Naive thymus-derived CD4-positive, alpha-beta T cell (primary cell): Measurements from ENCODE around the gene ATP7B. TPM values are rescaled to one million over a fixed set of nuclear protein-coding genes. Genes with fewer than 3 reads are reported as not detected.

ENCODE experiments used
- ATAC-seq: fragments of 150-1000 bp; cut with Tn5 transposase; 2 replicates; pipeline ENCODE4 v1.10.0; 2021; ENCODE audit warnings: mild to moderate bottlenecking, moderate library complexity
- CTCF ChIA-PET: fragments of 350-600 bp; sonication (Branson Sonifier 250); formaldehyde crosslinking; loops from one replicate; lab custom pipeline; 2021; ENCODE audit warnings: antibody characterized with exemption; lab: Charles Lee
- POLR2A ChIA-PET: fragments of 350-600 bp; sonication (Branson Sonifier 250); formaldehyde crosslinking; loops from one replicate; lab custom pipeline; 2021; ENCODE audit warnings: antibody characterized with exemption, inconsistent platforms; lab: Charles Lee
- DNase-seq, 9 donors: peaks; one replicate each; pipeline versions ENCODE4 v3.0.0 to v3.0.0-alpha.2; 2020 to 2022; ENCODE audit warnings: mixed read lengths in 1 of 9
- H3K27ac ChIP-seq: one replicate; pipeline ENCODE4 v1.7.0; 2013; ENCODE audit warnings: mild to moderate bottlenecking, low read depth, low read length, moderate library complexity
- H3K27me3 ChIP-seq, 2 donors: one replicate each; pipeline ENCODE4 v1.7.0; 2013; ENCODE audit warnings: low read length in 2 of 2, mild to moderate bottlenecking in 2 of 2, moderate library complexity in 2 of 2; ENCODE audit not compliant: control insufficient read depth in 2 of 2, insufficient read depth in 2 of 2
- H3K36me3 ChIP-seq, 3 experiments: 1 replicate in 2 of 3; 2 replicates in 1 of 3; pipeline ENCODE4 v1.7.0; 2013; ENCODE audit warnings: low read length in 3 of 3, mild to moderate bottlenecking in 3 of 3, moderate library complexity in 1 of 3; ENCODE audit not compliant: insufficient read depth in 3 of 3, control insufficient read depth in 2 of 3
- H3K4me1 ChIP-seq, 2 donors: one replicate each; pipeline ENCODE4 v1.7.0; 2013; ENCODE audit warnings: low read length in 2 of 2, mild to moderate bottlenecking in 2 of 2, moderate library complexity in 1 of 2; ENCODE audit not compliant: control insufficient read depth in 2 of 2, insufficient read depth in 2 of 2
- H3K4me3 ChIP-seq: 2 replicates; pipeline ENCODE4 v1.7.0; 2013; ENCODE audit warnings: mild to moderate bottlenecking, low read length
- H3K9me3 ChIP-seq, 3 experiments: 1 replicate in 2 of 3; 2 replicates in 1 of 3; pipeline ENCODE4 v1.7.0; 2013; ENCODE audit warnings: low read length in 3 of 3; ENCODE audit not compliant: control insufficient read depth in 2 of 3
- H3K27ac Mint-ChIP-seq, 9 donors: one replicate each; pipeline ENCODE4 v1.8.0; 2020 to 2022; ENCODE audit warnings: mixed read lengths in 9 of 9, mild to moderate bottlenecking in 8 of 9, moderate library complexity in 5 of 9, inconsistent platforms in 2 of 9
- H3K27me3 Mint-ChIP-seq, 5 donors: one replicate each; pipeline ENCODE4 v1.8.0; 2021 to 2022; ENCODE audit warnings: mixed read lengths in 5 of 5, mild to moderate bottlenecking in 1 of 5
- H3K36me3 Mint-ChIP-seq, 5 donors: one replicate each; pipeline ENCODE4 v1.8.0; 2020 to 2022; ENCODE audit warnings: mixed read lengths in 5 of 5, mild to moderate bottlenecking in 3 of 5, inconsistent platforms in 1 of 5
- H3K4me1 Mint-ChIP-seq, 7 donors: one replicate each; pipeline ENCODE4 v1.8.0; 2020 to 2022; ENCODE audit warnings: mixed read lengths in 7 of 7, mild to moderate bottlenecking in 3 of 7, inconsistent platforms in 1 of 7
- H3K4me3 Mint-ChIP-seq, 10 donors: one replicate each; pipeline ENCODE4 v1.8.0; 2020 to 2022; ENCODE audit warnings: mild to moderate bottlenecking in 10 of 10, mixed read lengths in 10 of 10, moderate library complexity in 6 of 10, inconsistent platforms in 2 of 10
- H3K9me3 Mint-ChIP-seq, 11 donors: one replicate each; pipeline ENCODE4 v1.8.0; 2020 to 2022; ENCODE audit warnings: mixed read lengths in 11 of 11, mild to moderate bottlenecking in 4 of 11, inconsistent platforms in 1 of 11, moderate library complexity in 1 of 11
- intact Hi-C, 2 donors: fragments of 100-400 bp; cut with micrococcal nuclease; formaldehyde crosslinking; loops; one replicate each; pipeline ENCODE4 v1.15.1; 2023
- polyA plus RNA-seq, 2 donors: library from polyadenylated mRNA; unstranded; fragments of 300-500 nt; fragmentation: Illumina TruSeq; gene quantifications; one replicate each; pipeline ENCODE4 v1.2.3, GENCODE V29; 2021
- total RNA-seq, 6 experiments: library from RNA in 5 of 6; stranded (reverse) in 5 of 6; gene quantifications; 1 replicate in 5 of 6; 2 replicates in 1 of 6; pipeline ENCODE4 v1.2.3 and lab custom pipeline; 2021 to 2026

ATP7B gene
- total and polyA plus RNA-seq, 7 experiments from 2014 or later, result 0.18 to 1.4 (median 1.3) TPM

- POLR2A ChIA-PET, result no interaction called here
Measured at GRCh38 chr13:51967482-51968446, 43.5 kb downstream of the ATP7B start.

GRCh38 chr13:51966186-51966585 lies 45.1 kb downstream of the ATP7B start:
- H3K4me3 ChIP-seq, result no peak overlapping the region
- no peak for DNase-seq
- Mint-ChIP-seq H3K9me3 (no peaks in the 10 kb centered on the region), H3K27me3 (no peaks in the 10 kb centered on the region), H3K4me3 (peak overlapping the region in 4 of 10 donors; percentile 30 to 76 (median 46)), H3K27ac (peak overlapping the region in 2 of 9 donors; percentile 47 to 62), H3K4me1 (peaks cover 13 to 53% (median 47%) of the 10 kb centered on the region in 7 donors), H3K36me3 (peaks cover 0 to 3% (median 0%) of the 10 kb centered on the region in 5 donors)
- no peaks in the 10 kb centered on the region for H3K9me3 ChIP-seq
- no peaks in the 10 kb centered on the region for H3K27me3 ChIP-seq
- intact Hi-C loops, result no loop called here
- no peak for ATAC-seq
- POLR2A ChIA-PET, result interaction anchor here (1.4 kb wide), 1 partner anchor 54 kb away, joined by 3 read pairs; no protein-coding TSS in a partner anchor
- CTCF ChIA-PET, result no interaction called here
- peaks cover 8 to 31% of the 10 kb centered on the region in 2 donors for H3K4me1 ChIP-seq
- no peaks in the 10 kb centered on the region for H3K36me3 ChIP-seq
- no peak overlapping the region for H3K27ac ChIP-seq

More at GRCh38 chr13:51967482-51968446, 43.5 kb downstream of the ATP7B start:
- Histone ChIP-seq H3K9me3 (no peaks in the 10 kb centered on the region), H3K27ac (no peak overlapping the region), H3K4me3 (no peak overlapping the region), H3K27me3 (no peaks in the 10 kb centered on the region), H3K4me1 (peaks cover 8 to 31% of the 10 kb centered on the region in 2 donors), H3K36me3 (no peaks in the 10 kb centered on the region)
- Mint-ChIP-seq H3K27ac (peak overlapping the region in 7 of 9 donors; percentile 1 to 70 (median 58)), H3K9me3 (no peaks in the 10 kb centered on the region), H3K4me1 (peaks cover 13 to 53% (median 44%) of the 10 kb centered on the region in 7 donors), H3K27me3 (no peaks in the 10 kb centered on the region), H3K36me3 (no peaks in the 10 kb centered on the region), H3K4me3 (peak overlapping the region in 6 of 10 donors; percentile 4 to 59 (median 26))
- ATAC-seq (no peak), DNase-seq (no peak)
- intact Hi-C loops, result no loop called here
- CTCF ChIA-PET, result no interaction called here

GRCh38 chr13:51961493-51962403 lies 49.5 kb downstream of the ATP7B start:
- peak overlapping the region in 1 of 10 donors; percentile 64 for H3K4me3 Mint-ChIP-seq
- Histone ChIP-seq H3K27me3 (no peaks in the 10 kb centered on the region), H3K4me1 (peaks cover 0 to 9% of the 10 kb centered on the region in 2 donors), H3K27ac (no peak overlapping the region), H3K4me3 (no peak overlapping the region), H3K36me3 (no peaks in the 10 kb centered on the region), H3K9me3 (no peaks in the 10 kb centered on the region)
- intact Hi-C loops, result no loop called here
- no peak for ATAC-seq
- ChIA-PET POLR2A (interaction anchor here (0.6 kb wide), 1 partner anchor 379 kb away, joined by 3 read pairs; no protein-coding TSS in a partner anchor), CTCF (no interaction called here)
- peaks cover 0 to 6% (median 0%) of the 10 kb centered on the region in 5 donors for H3K36me3 Mint-ChIP-seq
- no peaks in the 10 kb centered on the region for H3K9me3 Mint-ChIP-seq
- DNase-seq, result no peak
- peak overlapping the region in 2 of 9 donors; percentile 30 to 61 for H3K27ac Mint-ChIP-seq
- peaks cover 9 to 42% (median 18%) of the 10 kb centered on the region in 7 donors for H3K4me1 Mint-ChIP-seq
- H3K27me3 Mint-ChIP-seq, result no peaks in the 10 kb centered on the region

GRCh38 chr13:51960766-51961165 lies 50.5 kb downstream of the ATP7B start:
- Histone ChIP-seq H3K27ac (no peak overlapping the region), H3K9me3 (no peaks in the 10 kb centered on the region), H3K27me3 (no peaks in the 10 kb centered on the region), H3K4me3 (no peak overlapping the region), H3K4me1 (peaks cover 0 to 4% of the 10 kb centered on the region in 2 donors), H3K36me3 (no peaks in the 10 kb centered on the region)
- Mint-ChIP-seq H3K27me3 (no peaks in the 10 kb centered on the region), H3K27ac (no peak overlapping the region), H3K9me3 (no peaks in the 10 kb centered on the region), H3K4me1 (peaks cover 6 to 42% (median 13%) of the 10 kb centered on the region in 7 donors), H3K36me3 (peaks cover 0 to 6% (median 0%) of the 10 kb centered on the region in 5 donors), H3K4me3 (no peak overlapping the region)
- intact Hi-C loops, result no loop called here
- ChIA-PET POLR2A (no interaction called here), CTCF (no interaction called here)
- ATAC-seq (no peak), DNase-seq (no peak)

GRCh38 chr13:51959773-51960172 lies 51.5 kb downstream of the ATP7B start:
- H3K36me3 Mint-ChIP-seq, result peaks cover 0 to 6% (median under 1%) of the 10 kb centered on the region in 5 donors
- H3K27me3 ChIP-seq, result no peaks in the 10 kb centered on the region
- intact Hi-C loops, result no loop called here
- peak overlapping the region in 2 of 9 donors; percentile 20 for H3K27ac Mint-ChIP-seq
- H3K4me3 ChIP-seq, result no peak overlapping the region
- ATAC-seq (no peak), DNase-seq (no peak)
- ChIA-PET POLR2A (interaction anchor here (1.8 kb wide), 1 partner anchor 10 kb away, joined by 7 read pairs; no protein-coding TSS in a partner anchor), CTCF (interaction anchor here (0.7 kb wide), 1 partner anchor 65 kb away, joined by 8 read pairs; the partner anchor contains the start of gene UTP14C)
- H3K36me3 ChIP-seq, result no peaks in the 10 kb centered on the region
- no peaks in the 10 kb centered on the region for H3K9me3 Mint-ChIP-seq
- no peaks in the 10 kb centered on the region for H3K9me3 ChIP-seq
- peak overlapping the region in 1 of 10 donors; percentile 25 for H3K4me3 Mint-ChIP-seq
- H3K27me3 Mint-ChIP-seq, result peaks cover 0 to 2% (median 0%) of the 10 kb centered on the region in 5 donors
- no peak overlapping the region for H3K27ac ChIP-seq
- peaks cover 0 to 4% of the 10 kb centered on the region in 2 donors for H3K4me1 ChIP-seq
- H3K4me1 Mint-ChIP-seq, result peaks cover 6 to 42% (median 12%) of the 10 kb centered on the region in 7 donors

GRCh38 chr13:51958217-51958547 lies 53.1 kb downstream of the ATP7B start:
- intact Hi-C loops, result no loop called here
- no peak overlapping the region for H3K4me3 ChIP-seq
- POLR2A ChIA-PET, result interaction anchor here (1.8 kb wide), 1 partner anchor 12 kb away, joined by 7 read pairs; no protein-coding TSS in a partner anchor
- no peak for ATAC-seq
- Mint-ChIP-seq H3K4me3 (no peak overlapping the region), H3K27ac (peak overlapping the region in 2 of 9 donors; percentile 28 to 56), H3K9me3 (no peaks in the 10 kb centered on the region), H3K36me3 (peaks cover 3 to 7% (median 3%) of the 10 kb centered on the region in 5 donors), H3K27me3 (peaks cover 0 to 8% (median 0%) of the 10 kb centered on the region in 5 donors), H3K4me1 (peaks cover 15 to 55% (median 25%) of the 10 kb centered on the region in 7 donors)
- H3K27ac ChIP-seq, result no peak overlapping the region
- CTCF ChIA-PET, result no interaction called here
- no peak for DNase-seq
- peaks cover 0 to 10% of the 10 kb centered on the region in 2 donors for H3K4me1 ChIP-seq
- H3K27me3 ChIP-seq, result no peaks in the 10 kb centered on the region
- no peaks in the 10 kb centered on the region for H3K36me3 ChIP-seq
- no peaks in the 10 kb centered on the region for H3K9me3 ChIP-seq
